ENCODE data around the gene SP100.

Gene SP100

GRCh38 chr2:230422149-230422548 is 6.1 kb downstream of the SP100 start:
- no peak for FAIRE-seq
- TF ChIP-seq CTCF (IDR thresholded peaks at IDR 0.05; ENCODE audit: insufficient read depth, missing control alignments): no peak

GRCh38 chr2:230423851-230424458 is 8.0 kb downstream of the SP100 start:
- no peak for TF ChIP-seq CTCF (IDR thresholded peaks at IDR 0.05; ENCODE audit: insufficient read depth, missing control alignments)
- FAIRE-seq (no peak), DNase-seq (ENCODE audit: insufficient read length, low spot score) (no peak)

More at GRCh38 chr2:230422149-230422548, 6.1 kb downstream of the SP100 start:
- DNase-seq (ENCODE audit: insufficient read length, low spot score): no peak

DNA sequence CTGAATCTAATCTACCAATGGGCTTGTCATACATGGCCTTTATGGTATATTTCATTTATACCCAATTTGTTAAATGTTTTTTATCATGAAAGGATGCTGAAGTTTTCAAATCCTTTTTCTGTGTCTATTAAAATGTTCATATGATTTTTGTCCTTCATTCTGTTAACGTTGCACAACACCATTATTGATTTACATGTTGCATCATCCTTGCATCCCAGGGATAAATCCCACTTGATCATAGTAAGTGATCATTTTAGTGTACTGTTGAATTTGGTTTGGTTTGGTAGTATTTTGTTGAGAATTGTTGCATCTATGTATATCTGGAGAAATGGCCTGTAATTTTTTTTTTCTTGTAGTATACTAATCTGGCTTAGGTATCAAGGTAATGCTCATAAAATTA is 9.4 kb downstream of the SP100 start:
- no peak for FAIRE-seq
- TF ChIP-seq CTCF (IDR thresholded peaks at IDR 0.05; ENCODE audit: insufficient read depth, missing control alignments): no peak
- no peak for DNase-seq (ENCODE audit: insufficient read length, low spot score)

GRCh38 chr2:230429513-230429912 is 13.5 kb downstream of the SP100 start:
- no peak for TF ChIP-seq CTCF (IDR thresholded peaks at IDR 0.05; ENCODE audit: insufficient read depth, missing control alignments)
- DNase-seq (ENCODE audit: insufficient read length, low spot score) (no peak), FAIRE-seq (no peak)

- FAIRE-seq (no peak), DNase-seq (ENCODE audit: insufficient read length, low spot score) (no peak)
- no peak for TF ChIP-seq CTCF (IDR thresholded peaks at IDR 0.05; ENCODE audit: insufficient read depth, missing control alignments)
Observed at GRCh38 chr2:230430957-230431910, 15.2 kb downstream of the SP100 start.

- FAIRE-seq (no peak), DNase-seq (ENCODE audit: insufficient read length, low spot score) (no peak)
- TF ChIP-seq CTCF (IDR thresholded peaks at IDR 0.05; ENCODE audit: insufficient read depth, missing control alignments): no peak
Observed at GRCh38 chr2:230434677-230435324, 18.8 kb downstream of the SP100 start.
